ENCODE results near the gene ZNF772.

- TF ChIP-seq CTCF (conservative IDR thresholded peaks at IDR 0.05 in 1 of 2, IDR thresholded peaks at IDR 0.05 in 1 of 2; ENCODE audit: extremely low read depth in 1 of 2, insufficient read depth in 1 of 2, low read depth in 1 of 2, low read length in 2 of 2) (no peak), EZH2 (IDR thresholded peaks at IDR 0.05; ENCODE audit: borderline replicate concordance, low read length) (no peak)
Observed at GRCh38 chr19:57443121-57443696, 34.2 kb downstream of the ZNF772 start.

All from mammary epithelial cell (primary cell).